Measurements from ENCODE around the gene MICAL2. TPM values are rescaled to one million over a fixed set of nuclear protein-coding genes. Genes with fewer than 3 reads are reported as not detected.

Gene MICAL2
- total RNA-seq, 4 donors from 2014 or later: 27.4 to 63.6 (median 51.9) TPM

DNA sequence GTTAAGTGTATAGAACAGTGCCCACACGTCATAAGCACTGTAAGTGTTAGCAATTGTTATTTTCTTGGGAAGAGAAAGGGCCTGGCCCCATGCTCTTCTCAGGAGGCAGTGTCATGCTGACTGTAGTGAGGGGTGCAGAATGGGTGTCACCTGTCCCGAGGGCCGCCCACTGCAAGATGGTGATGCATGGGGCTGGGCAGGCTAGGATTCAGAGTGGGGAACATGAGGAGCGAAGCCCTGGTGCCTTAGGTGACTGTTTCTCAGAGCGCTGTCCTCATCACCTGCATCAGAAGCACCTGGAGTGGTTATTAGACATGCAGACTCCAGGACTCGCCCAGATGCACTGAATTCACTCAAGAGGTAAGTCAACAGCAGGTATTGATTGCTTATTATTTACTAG, 166.0 kb downstream of the MICAL2 start:
- TF ChIP-seq, protein P1, sequence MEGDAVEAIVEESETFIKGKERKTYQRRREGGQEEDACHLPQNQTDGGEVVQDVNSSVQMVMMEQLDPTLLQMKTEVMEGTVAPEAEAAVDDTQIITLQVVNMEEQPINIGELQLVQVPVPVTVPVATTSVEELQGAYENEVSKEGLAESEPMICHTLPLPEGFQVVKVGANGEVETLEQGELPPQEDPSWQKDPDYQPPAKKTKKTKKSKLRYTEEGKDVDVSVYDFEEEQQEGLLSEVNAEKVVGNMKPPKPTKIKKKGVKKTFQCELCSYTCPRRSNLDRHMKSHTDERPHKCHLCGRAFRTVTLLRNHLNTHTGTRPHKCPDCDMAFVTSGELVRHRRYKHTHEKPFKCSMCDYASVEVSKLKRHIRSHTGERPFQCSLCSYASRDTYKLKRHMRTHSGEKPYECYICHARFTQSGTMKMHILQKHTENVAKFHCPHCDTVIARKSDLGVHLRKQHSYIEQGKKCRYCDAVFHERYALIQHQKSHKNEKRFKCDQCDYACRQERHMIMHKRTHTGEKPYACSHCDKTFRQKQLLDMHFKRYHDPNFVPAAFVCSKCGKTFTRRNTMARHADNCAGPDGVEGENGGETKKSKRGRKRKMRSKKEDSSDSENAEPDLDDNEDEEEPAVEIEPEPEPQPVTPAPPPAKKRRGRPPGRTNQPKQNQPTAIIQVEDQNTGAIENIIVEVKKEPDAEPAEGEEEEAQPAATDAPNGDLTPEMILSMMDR (IDR thresholded peaks at IDR 0.05): no peak
- no peak for TF ChIP-seq POLR2A (IDR thresholded peaks at IDR 0.05)
- no peaks in the 10 kb centered on the region for H3K36me3 ChIP-seq
- DNase-seq: no peak
- no peak overlapping the region for H3K27ac ChIP-seq
- WGBS, 2 donors: 92 to 93% methylated on average over 6 of the region's 6 CpGs
- intact Hi-C loops (cut with DNase I): loop anchor here (10.0 kb wide), 1 partner anchor 462 kb away; no protein-coding TSS in a partner anchor
- H3K4me1 ChIP-seq: peaks cover 13 to 14% of the 10 kb centered on the region in 2 donors
- H3K27me3 ChIP-seq: no peaks in the 10 kb centered on the region
- no peak overlapping the region for H3K4me3 ChIP-seq (replicated peaks in 1 of 3)
- no peaks in the 10 kb centered on the region for H3K9me3 ChIP-seq

- TF ChIP-seq, protein P1 (IDR thresholded peaks at IDR 0.05): no peak
- TF ChIP-seq POLR2A (IDR thresholded peaks at IDR 0.05): no peak
- Histone ChIP-seq H3K27ac (no peak overlapping the region), H3K27me3 (no peaks in the 10 kb centered on the region), H3K36me3 (no peaks in the 10 kb centered on the region), H3K4me3 (replicated peaks in 1 of 3) (no peak overlapping the region), H3K4me1 (peaks cover 13 to 14% of the 10 kb centered on the region in 2 donors), H3K9me3 (no peaks in the 10 kb centered on the region)
- DNase-seq: no peak
- WGBS, 2 donors: 84 to 94% methylated on average over 9 to 10 of the region's 10 CpGs
- intact Hi-C loops (cut with DNase I): loop anchor here (10.0 kb wide), 1 partner anchor 462 kb away; no protein-coding TSS in a partner anchor
These were observed 166.6 kb downstream of the MICAL2 start for GRCh38 chr11:12276831-12277475.

GRCh38 chr11:12278766-12279671, 168.6 kb downstream of the MICAL2 start:
- intact Hi-C loops (cut with DNase I): loop anchor here (10.0 kb wide), 1 partner anchor 464 kb away; no protein-coding TSS in a partner anchor
- no peaks in the 10 kb centered on the region for H3K9me3 ChIP-seq
- H3K4me3 ChIP-seq (replicated peaks in 1 of 3): no peak overlapping the region
- no peaks in the 10 kb centered on the region for H3K36me3 ChIP-seq
- peak overlapping the region in 2 of 3 donors; percentile 39 to 84 for H3K27ac ChIP-seq
- WGBS, 2 donors: 82 to 86% methylated on average over 10 to 13 of the region's 13 CpGs
- peaks cover 13 to 14% of the 10 kb centered on the region in 2 donors for H3K4me1 ChIP-seq
- H3K27me3 ChIP-seq: no peaks in the 10 kb centered on the region
- DNase-seq: no peak
- TF ChIP-seq, protein P1 (IDR thresholded peaks at IDR 0.05): no peak
- no peak for TF ChIP-seq POLR2A (IDR thresholded peaks at IDR 0.05)

DNA sequence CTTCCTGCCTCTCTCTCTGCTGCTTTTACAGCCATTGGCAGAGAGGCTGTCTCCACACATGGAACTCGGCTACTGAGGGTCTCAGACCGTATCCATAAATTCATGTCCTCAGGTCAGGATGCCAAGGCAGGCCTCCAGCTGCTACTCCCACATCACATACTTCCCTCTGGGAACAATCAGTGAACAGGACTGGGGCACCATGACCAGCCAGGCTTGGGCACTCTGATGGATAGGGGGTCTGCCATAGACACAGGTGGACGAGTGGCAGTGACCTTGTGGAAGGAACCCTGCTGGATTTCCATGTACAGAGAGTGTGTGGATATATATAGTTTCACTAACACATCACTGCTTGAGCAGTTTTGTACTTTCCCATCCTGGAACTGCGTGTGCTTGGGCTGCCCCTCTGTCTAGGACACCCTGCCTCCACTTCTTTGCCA, 169.3 kb downstream of the MICAL2 start:
- intact Hi-C loops (cut with DNase I): loop anchor here (2.0 to 10.0 kb wide), 3 partner anchors 233 to 465 kb away; no protein-coding TSS in a partner anchor
- peak in 1 of 2 donors; percentile 23 for DNase-seq
- H3K4me3 ChIP-seq (replicated peaks in 1 of 3): no peak overlapping the region
- H3K9me3 ChIP-seq: no peaks in the 10 kb centered on the region
- H3K27me3 ChIP-seq: no peaks in the 10 kb centered on the region
- H3K27ac ChIP-seq: peak overlapping the region in 2 of 3 donors; percentile 39 to 84
- TF ChIP-seq POLR2A (IDR thresholded peaks at IDR 0.05): no peak
- H3K36me3 ChIP-seq: no peaks in the 10 kb centered on the region
- peaks cover 13 to 14% of the 10 kb centered on the region in 2 donors for H3K4me1 ChIP-seq
- 86 to 92% methylated on average over 4 of the region's 4 CpGs for WGBS, 2 donors

DNA sequence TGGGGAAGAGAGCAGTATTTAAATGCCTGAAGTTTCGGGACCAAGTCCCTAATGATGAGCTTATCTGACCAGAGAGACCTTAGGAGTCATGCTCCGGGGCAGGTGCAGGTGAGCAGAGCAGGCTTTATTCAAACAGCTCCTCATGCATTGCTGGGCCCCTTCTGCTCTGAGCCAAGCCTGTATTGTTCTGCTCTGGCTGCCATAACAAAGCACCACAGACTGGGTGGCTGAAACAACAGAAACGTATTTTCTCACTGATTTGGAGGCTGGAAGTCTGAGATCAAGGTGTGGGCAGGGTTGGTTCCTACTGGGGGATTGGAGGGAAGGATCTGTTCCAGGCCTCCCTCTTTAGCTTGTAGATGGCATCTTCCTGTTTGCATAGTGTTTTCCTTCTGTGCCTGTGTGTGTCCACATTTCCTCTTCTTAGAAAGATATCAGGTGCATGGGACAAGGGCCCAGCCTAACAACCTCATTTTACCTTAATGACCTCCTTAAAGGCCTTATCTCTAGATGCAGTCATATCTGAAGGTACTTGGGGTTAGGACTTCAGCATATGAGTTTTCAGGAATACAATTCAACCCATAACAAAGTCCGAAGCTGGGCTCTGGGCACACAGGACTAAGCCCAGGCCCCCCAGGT, 169.9 kb downstream of the MICAL2 start:
- intact Hi-C loops (cut with DNase I): loop anchor here (2.0 to 10.0 kb wide), 2 partner anchors 234 to 356 kb away; no protein-coding TSS in a partner anchor
- H3K36me3 ChIP-seq: no peaks in the 10 kb centered on the region
- H3K4me1 ChIP-seq: peaks cover 13 to 14% of the 10 kb centered on the region in 2 donors
- DNase-seq: peak; percentile 64 to 73
- H3K9me3 ChIP-seq: no peaks in the 10 kb centered on the region
- no peak overlapping the region for H3K4me3 ChIP-seq (replicated peaks in 1 of 3)
- WGBS, 2 donors: 54 to 62% methylated on average over 4 of the region's 4 CpGs
- H3K27ac ChIP-seq: peak overlapping the region in 2 of 3 donors; percentile 39 to 84
- H3K27me3 ChIP-seq: no peaks in the 10 kb centered on the region
- TF ChIP-seq, protein P1 (IDR thresholded peaks at IDR 0.05): no peak
- no peak for TF ChIP-seq POLR2A (IDR thresholded peaks at IDR 0.05)

Measured in thyroid gland (tissue), 4 donors.